ENCODE measurements around the gene DHRS3. TPM values are rescaled to one million over a fixed set of nuclear protein-coding genes. Genes with fewer than 3 reads are reported as not detected.

The DHRS3 gene
- total and polyA plus RNA-seq, 12 donors: 39.9 to 93.5 (median 63.7) TPM

DNA sequence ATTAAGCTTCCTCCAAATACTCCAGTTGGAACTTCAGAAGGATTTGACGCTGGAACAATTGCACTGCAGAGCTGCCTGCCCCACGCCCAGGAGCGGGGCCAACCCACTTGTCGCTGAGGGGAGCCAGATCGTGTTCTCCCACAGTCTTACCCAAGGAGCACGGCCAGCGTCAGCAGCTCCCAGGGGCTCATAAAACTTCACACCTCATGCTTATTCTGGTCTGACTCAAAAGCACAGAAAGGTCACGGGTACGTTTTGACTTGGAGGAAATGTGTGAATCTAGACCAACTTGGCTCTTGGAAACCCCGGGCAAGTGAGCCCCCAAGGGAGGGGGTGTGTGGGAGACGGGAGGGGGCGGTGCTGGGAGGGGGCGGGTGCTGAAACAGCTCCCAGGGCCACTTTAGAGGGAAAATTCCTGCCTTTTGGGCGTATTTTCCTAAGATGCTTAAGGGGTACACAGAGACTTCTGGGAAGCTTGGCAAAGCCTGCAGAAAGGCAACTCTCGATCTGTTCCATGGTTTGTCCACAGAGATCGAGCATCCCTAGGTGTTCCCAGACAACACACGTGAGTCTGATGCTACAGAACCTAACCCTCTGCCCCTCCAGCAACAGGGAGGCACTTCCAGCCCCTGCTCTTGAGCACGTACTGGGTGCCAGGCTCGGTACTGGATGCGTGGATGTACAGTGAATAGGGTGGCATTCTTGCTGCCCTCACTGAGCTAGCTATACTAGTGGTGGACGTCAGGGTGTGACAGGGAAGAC is 98.9 kb downstream of the DHRS3 start:
- TF ChIP-seq, protein P1, sequence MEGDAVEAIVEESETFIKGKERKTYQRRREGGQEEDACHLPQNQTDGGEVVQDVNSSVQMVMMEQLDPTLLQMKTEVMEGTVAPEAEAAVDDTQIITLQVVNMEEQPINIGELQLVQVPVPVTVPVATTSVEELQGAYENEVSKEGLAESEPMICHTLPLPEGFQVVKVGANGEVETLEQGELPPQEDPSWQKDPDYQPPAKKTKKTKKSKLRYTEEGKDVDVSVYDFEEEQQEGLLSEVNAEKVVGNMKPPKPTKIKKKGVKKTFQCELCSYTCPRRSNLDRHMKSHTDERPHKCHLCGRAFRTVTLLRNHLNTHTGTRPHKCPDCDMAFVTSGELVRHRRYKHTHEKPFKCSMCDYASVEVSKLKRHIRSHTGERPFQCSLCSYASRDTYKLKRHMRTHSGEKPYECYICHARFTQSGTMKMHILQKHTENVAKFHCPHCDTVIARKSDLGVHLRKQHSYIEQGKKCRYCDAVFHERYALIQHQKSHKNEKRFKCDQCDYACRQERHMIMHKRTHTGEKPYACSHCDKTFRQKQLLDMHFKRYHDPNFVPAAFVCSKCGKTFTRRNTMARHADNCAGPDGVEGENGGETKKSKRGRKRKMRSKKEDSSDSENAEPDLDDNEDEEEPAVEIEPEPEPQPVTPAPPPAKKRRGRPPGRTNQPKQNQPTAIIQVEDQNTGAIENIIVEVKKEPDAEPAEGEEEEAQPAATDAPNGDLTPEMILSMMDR (IDR thresholded peaks at IDR 0.05): no peak
- H3K27ac ChIP-seq: peak overlapping the region in 1 of 10 donors; percentile 2
- intact Hi-C loops (cut with DNase I): no loop called here
- no peaks in the 10 kb centered on the region for H3K36me3 ChIP-seq
- peak; percentile 74 to 95 (median 87) for ATAC-seq
- peak; percentile 54 to 80 for DNase-seq
- H3K4me3 ChIP-seq: peak overlapping the region in 1 of 10 donors; percentile 3
- H3K4me1 ChIP-seq: peaks cover 6 to 22% (median 14%) of the 10 kb centered on the region in 9 donors
- H3K9me3 ChIP-seq: no peaks in the 10 kb centered on the region
- H3K27me3 ChIP-seq: no peaks in the 10 kb centered on the region
- 23 to 28% methylated on average over 21 of the region's 21 CpGs for WGBS, 2 donors

Small RNA genes within 50 kb of the gene (microRNA-seq; reads per million reads assigned to microRNA genes)
- 0 to 0.51 reads per million in 2 donors for gene MIR6730

Other genes starting within 250 kb of the DHRS3 start
- not detected for gene AADACL4, start 25.9 kb upstream of the DHRS3 start, total RNA-seq
- not detected for gene AADACL4, start 25.9 kb upstream of the DHRS3 start, polyA plus RNA-seq
- not detected for gene AADACL3, start 97.9 kb upstream of the DHRS3 start, total RNA-seq
- not detected for gene AADACL3, start 97.9 kb upstream of the DHRS3 start, polyA plus RNA-seq
- gene CFAP107, start 128.0 kb upstream of the DHRS3 start, total RNA-seq: not detected
- not detected for gene CFAP107, start 128.0 kb upstream of the DHRS3 start, polyA plus RNA-seq
- gene PRAMEF12, start 155.5 kb upstream of the DHRS3 start, total RNA-seq: not detected
- not detected for gene PRAMEF12, start 155.5 kb upstream of the DHRS3 start, polyA plus RNA-seq
- gene PRAMEF1, start 173.2 kb upstream of the DHRS3 start, total RNA-seq: not detected
- gene PRAMEF1, start 173.2 kb upstream of the DHRS3 start, polyA plus RNA-seq: not detected
- not detected for gene PRAMEF11, start 213.2 kb upstream of the DHRS3 start, total RNA-seq
- gene PRAMEF11, start 213.2 kb upstream of the DHRS3 start, polyA plus RNA-seq: not detected
- gene HNRNPCL1, start 230.5 kb upstream of the DHRS3 start, total RNA-seq: not detected
- not detected for gene HNRNPCL1, start 230.5 kb upstream of the DHRS3 start, polyA plus RNA-seq
- gene PRAMEF2, start 238.9 kb upstream of the DHRS3 start, total RNA-seq: not detected
- not detected for gene PRAMEF2, start 238.9 kb upstream of the DHRS3 start, polyA plus RNA-seq